CD4-positive, alpha-beta T cell treated with Interleukin-1 beta for 1 hour (primary cell): ENCODE data around the gene PSAPL1.

ENCODE experiments used
- DNase-seq, 2 donors: peaks; one replicate each; pipeline ENCODE4 v3.0.0-alpha.2; 2020 to 2022

The PSAPL1 gene

GRCh38 chr4:7418131-7418943 is 16.4 kb downstream of the PSAPL1 start:
- no peak for DNase-seq

- no peak for DNase-seq
Observed at GRCh38 chr4:7417639-7418038, 17.1 kb downstream of the PSAPL1 start.

GRCh38 chr4:7416745-7417432 is 17.8 kb downstream of the PSAPL1 start:
- DNase-seq = no peak

GRCh38 chr4:7415927-7416686 is 18.6 kb downstream of the PSAPL1 start:
- DNase-seq = no peak

- DNase-seq = no peak
Observed at GRCh38 chr4:7414736-7415510, 19.8 kb downstream of the PSAPL1 start.

GRCh38 chr4:7414046-7414445 is 20.7 kb downstream of the PSAPL1 start:
- DNase-seq = no peak

GRCh38 chr4:7412554-7412912 is 22.2 kb downstream of the PSAPL1 start:
- no peak for DNase-seq

- DNase-seq = no peak
Observed at GRCh38 chr4:7411896-7412553, 22.7 kb downstream of the PSAPL1 start.

GRCh38 chr4:7411491-7411890 is 23.2 kb downstream of the PSAPL1 start:
- no peak for DNase-seq

- DNase-seq = no peak
Observed at GRCh38 chr4:7410446-7410845, 24.3 kb downstream of the PSAPL1 start.

GRCh38 chr4:7408166-7408565 is 26.6 kb downstream of the PSAPL1 start:
- DNase-seq = no peak

GRCh38 chr4:7403001-7403400 is 31.7 kb downstream of the PSAPL1 start:
- DNase-seq = no peak

- no peak for DNase-seq
Observed at GRCh38 chr4:7402526-7402925, 32.2 kb downstream of the PSAPL1 start.

- no peak for DNase-seq
Observed at GRCh38 chr4:7400671-7401298, 33.9 kb downstream of the PSAPL1 start.

GRCh38 chr4:7399440-7400234 is 35.1 kb downstream of the PSAPL1 start:
- no peak for DNase-seq

GRCh38 chr4:7398788-7399439 is 35.8 kb downstream of the PSAPL1 start:
- no peak for DNase-seq

- DNase-seq = no peak
Observed at GRCh38 chr4:7398104-7398423, 36.7 kb downstream of the PSAPL1 start.

- DNase-seq = no peak
Observed at GRCh38 chr4:7397206-7398103, 37.3 kb downstream of the PSAPL1 start.

GRCh38 chr4:7396186-7396910 is 38.4 kb downstream of the PSAPL1 start:
- no peak for DNase-seq
